Hepatocyte (in vitro differentiated cells): Measurements from ENCODE around the gene RABGAP1L. TPM values are rescaled to one million over a fixed set of nuclear protein-coding genes. Genes with fewer than 3 reads are reported as not detected.

Source experiments
- DNase-seq: peaks from one replicate; pipeline ENCODE4 v3.0.0-alpha.2; 2016; ENCODE audit warnings: low spot score
- H2AFZ ChIP-seq: fragments of 200-600 bp; sonication (generic); 2 replicates; pipeline ENCODE4 v1.6.0; 2016; ENCODE audit warnings: antibody characterized with exemption, mild to moderate bottlenecking
- H3K27ac ChIP-seq: fragments of 200-600 bp; sonication (generic); 2 replicates; pipeline ENCODE4 v1.5.1; 2016; ENCODE audit warnings: mild to moderate bottlenecking
- H3K27me3 ChIP-seq: fragments of 200-600 bp; sonication (generic); 2 replicates; pipeline ENCODE4 v1.6.1; 2016
- H3K36me3 ChIP-seq: fragments of 200-600 bp; sonication (generic); replicated peaks from 2 replicates; pipeline ENCODE4 v1.5.1; 2016; ENCODE audit warnings: low read depth; ENCODE audit not compliant: insufficient read depth
- H3K4me1 ChIP-seq: fragments of 200-600 bp; sonication (generic); 2 replicates; pipeline ENCODE4 v1.5.1; 2016; ENCODE audit warnings: mild to moderate bottlenecking, moderate library complexity; ENCODE audit not compliant: insufficient read depth
- H3K4me2 ChIP-seq: fragments of 200-600 bp; sonication (generic); 2 replicates; pipeline ENCODE4 v1.6.0; 2016
- H3K4me3 ChIP-seq: fragments of 200-600 bp; sonication (generic); 2 replicates; pipeline ENCODE4 v1.5.1; 2016; ENCODE audit warnings: mild to moderate bottlenecking
- H3K79me2 ChIP-seq: fragments of 200-600 bp; sonication (generic); 2 replicates; pipeline ENCODE4 v1.6.0; 2017; ENCODE audit warnings: mild to moderate bottlenecking
- H3K9me2 ChIP-seq: fragments of 200-600 bp; sonication (generic); replicated peaks from 2 replicates; pipeline ENCODE4 v1.6.0; 2017; ENCODE audit warnings: mild to moderate bottlenecking; ENCODE audit not compliant: insufficient read depth
- H3K9me3 ChIP-seq: fragments of 200-600 bp; sonication (generic); 2 replicates; pipeline ENCODE4 v1.5.1; 2016; ENCODE audit warnings: low read depth, mild to moderate bottlenecking
- H4K20me1 ChIP-seq: fragments of 200-600 bp; sonication (generic); 2 replicates; pipeline ENCODE4 v1.6.0; 2016; ENCODE audit warnings: mild to moderate bottlenecking; ENCODE audit not compliant: insufficient read depth, poor library complexity, severe bottlenecking
- EZH2 ChIP-seq: fragments of 200-600 bp; sonication (generic); IDR thresholded peaks from 2 replicates; pipeline ENCODE4 v1.6.1; 2016; ENCODE audit warnings: antibody characterized with exemption, mild to moderate bottlenecking, borderline replicate concordance
- EZH2phosphoT487 ChIP-seq: fragments of 200-600 bp; sonication (generic); IDR thresholded peaks from one replicate; pipeline ENCODE4 v1.6.1; 2018; ENCODE audit warnings: antibody characterized with exemption, mild to moderate bottlenecking, low read depth, moderate library complexity; ENCODE audit not compliant: unreplicated experiment, severe bottlenecking
- WGBS: methylation state at CpG from one replicate; pipeline ENCODE4 v1.1.6; 2016; ENCODE audit warnings: low lambda C conversion rate; ENCODE audit errors: missing lambda C conversion rate; 5-methylcytosine and 5-hydroxymethylcytosine counted together
- polyA plus RNA-seq: library from polyadenylated mRNA; unstranded; fragments of >200 nt; fragmentation: Nextera tagmentation; extraction: Ambion mirVana; gene quantifications from 2 replicates; pipeline ENCODE4 v1.2.1, GENCODE V29; 2016
- total RNA-seq: library from RNA; depleted of rRNA; stranded (reverse); fragments of >200 nt; gene quantifications from 2 replicates; pipeline ENCODE4 v1.2.3, GENCODE V29; 2014
- TF ChIP-seq, protein P1 (sequence below): fragments of 200-600 bp; sonication (generic); IDR thresholded peaks from 2 replicates; pipeline ENCODE4 v1.5.1; 2016; ENCODE audit warnings: antibody characterized with exemption, mild to moderate bottlenecking; ENCODE audit not compliant: poor library complexity

RABGAP1L gene
- total and polyA plus RNA-seq, 2 experiments from 2014 or later: 15.0 to 41.8 TPM

DNA sequence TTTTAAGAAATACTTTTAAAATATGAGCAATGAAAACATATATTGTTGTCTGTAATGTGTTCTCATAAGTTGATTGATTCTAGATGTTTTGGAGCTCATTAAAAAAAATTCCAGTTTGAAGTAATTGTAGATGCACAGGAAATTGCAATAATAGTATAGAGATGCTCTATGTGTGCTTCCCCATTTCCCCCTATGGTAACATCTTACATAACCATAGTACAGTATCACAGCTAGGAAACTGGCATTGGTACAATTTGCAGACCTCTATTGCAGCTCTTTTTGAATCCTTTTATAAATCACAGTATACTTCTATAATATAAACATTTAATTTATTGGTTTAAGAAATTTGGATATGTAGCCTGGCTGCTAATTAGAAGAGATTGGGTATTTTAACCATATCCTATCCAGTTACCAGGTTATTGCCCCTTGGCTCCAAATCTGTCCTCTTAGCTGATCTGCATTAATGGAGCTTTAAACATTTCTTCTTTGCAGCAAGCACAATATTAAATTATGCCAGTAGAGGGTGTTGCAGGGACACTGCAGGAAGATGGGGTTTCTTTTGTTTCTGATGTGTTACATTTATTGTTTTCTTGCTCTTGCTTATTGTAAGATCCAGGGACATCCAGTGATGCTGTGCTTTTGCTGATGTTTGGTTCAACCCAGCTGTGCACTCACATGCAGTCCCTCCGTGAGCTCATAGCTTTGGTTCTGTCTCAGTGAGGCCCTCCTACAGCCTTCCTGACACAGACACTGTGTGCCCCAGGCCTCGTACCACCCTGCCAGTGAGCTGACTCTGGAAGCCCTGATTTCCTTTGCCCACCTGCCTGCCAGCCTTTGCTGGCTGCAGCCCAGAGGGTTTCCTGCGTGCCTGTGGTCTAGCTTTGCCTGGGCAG lies 103.3 kb downstream of the RABGAP1L start:
- Histone ChIP-seq H3K4me2 (no peak overlapping the region), H3K27me3 (no peaks in the 10 kb centered on the region), H3K9me3 (no peaks in the 10 kb centered on the region), H3K36me3 (no peaks in the 10 kb centered on the region), H3K27ac (no peak overlapping the region), H3K4me3 (no peak overlapping the region), H3K4me1 (peaks cover 3% of the 10 kb centered on the region), H4K20me1 (no peaks in the 10 kb centered on the region), H3K79me2 (no peaks in the 10 kb centered on the region), H2AFZ (no peak overlapping the region), H3K9me2 (no peaks in the 10 kb centered on the region)
- DNase-seq: peak; percentile 54
- 72% methylated on average over 3 of the region's 3 CpGs for WGBS
- no peak for TF ChIP-seq EZH2
- TF ChIP-seq, protein P1, sequence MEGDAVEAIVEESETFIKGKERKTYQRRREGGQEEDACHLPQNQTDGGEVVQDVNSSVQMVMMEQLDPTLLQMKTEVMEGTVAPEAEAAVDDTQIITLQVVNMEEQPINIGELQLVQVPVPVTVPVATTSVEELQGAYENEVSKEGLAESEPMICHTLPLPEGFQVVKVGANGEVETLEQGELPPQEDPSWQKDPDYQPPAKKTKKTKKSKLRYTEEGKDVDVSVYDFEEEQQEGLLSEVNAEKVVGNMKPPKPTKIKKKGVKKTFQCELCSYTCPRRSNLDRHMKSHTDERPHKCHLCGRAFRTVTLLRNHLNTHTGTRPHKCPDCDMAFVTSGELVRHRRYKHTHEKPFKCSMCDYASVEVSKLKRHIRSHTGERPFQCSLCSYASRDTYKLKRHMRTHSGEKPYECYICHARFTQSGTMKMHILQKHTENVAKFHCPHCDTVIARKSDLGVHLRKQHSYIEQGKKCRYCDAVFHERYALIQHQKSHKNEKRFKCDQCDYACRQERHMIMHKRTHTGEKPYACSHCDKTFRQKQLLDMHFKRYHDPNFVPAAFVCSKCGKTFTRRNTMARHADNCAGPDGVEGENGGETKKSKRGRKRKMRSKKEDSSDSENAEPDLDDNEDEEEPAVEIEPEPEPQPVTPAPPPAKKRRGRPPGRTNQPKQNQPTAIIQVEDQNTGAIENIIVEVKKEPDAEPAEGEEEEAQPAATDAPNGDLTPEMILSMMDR: peak; percentile 78

GRCh38 chr1:174265282-174265681 lies 106.0 kb downstream of the RABGAP1L start:
- TF ChIP-seq, protein P1: no peak
- no peak for TF ChIP-seq EZH2
- no peak for TF ChIP-seq EZH2phosphoT487
- Histone ChIP-seq H4K20me1 (no peaks in the 10 kb centered on the region), H2AFZ (no peak overlapping the region), H3K79me2 (no peaks in the 10 kb centered on the region), H3K9me3 (no peaks in the 10 kb centered on the region), H3K4me3 (no peak overlapping the region), H3K4me1 (peaks cover 3% of the 10 kb centered on the region), H3K27me3 (no peaks in the 10 kb centered on the region), H3K36me3 (no peaks in the 10 kb centered on the region), H3K4me2 (no peak overlapping the region), H3K27ac (no peak overlapping the region), H3K9me2 (no peaks in the 10 kb centered on the region)
- DNase-seq: no peak

GRCh38 chr1:174266476-174266875 lies 107.2 kb downstream of the RABGAP1L start:
- Histone ChIP-seq H3K4me1 (peaks cover 5% of the 10 kb centered on the region), H3K4me3 (no peak overlapping the region), H3K9me2 (no peaks in the 10 kb centered on the region), H3K9me3 (no peaks in the 10 kb centered on the region), H4K20me1 (no peaks in the 10 kb centered on the region), H3K79me2 (no peaks in the 10 kb centered on the region), H3K4me2 (no peak overlapping the region), H2AFZ (no peak overlapping the region), H3K27ac (no peak overlapping the region), H3K27me3 (no peaks in the 10 kb centered on the region), H3K36me3 (no peaks in the 10 kb centered on the region)
- 65% methylated on average over 2 of the region's 2 CpGs for WGBS
- TF ChIP-seq, protein P1: no peak
- TF ChIP-seq EZH2phosphoT487 (no peak), EZH2 (no peak)
- no peak for DNase-seq
